Metanephros (tissue), 1 donor: ENCODE measurements around the gene THAP5. TPM values are rescaled to one million over a fixed set of nuclear protein-coding genes. Genes with fewer than 3 reads are reported as not detected.

Source experiments
- total RNA-seq: library from RNA; depleted of rRNA; stranded (reverse); fragments of >200 nt; gene quantifications from one replicate; pipeline ENCODE4 v1.2.3, GENCODE V29; 2014

Gene THAP5
- total RNA-seq: 28.8 TPM

GRCh38 chr7:108569381-108570145 lies at the start of gene THAP5, which contains the start of gene DNAJB9:
TSS of gene THAP5 (minus strand) at chr7:108569706. CDS start at chr7:108569569, 137 bp downstream.
TSS of gene DNAJB9 (plus strand) at chr7:108569874. CDS start at chr7:108571727, 1,853 bp downstream.

GRCh38 chr7:108525985-108526767 lies 43.3 kb downstream of the THAP5 start, which contains the start of gene PNPLA8:
TSS of gene PNPLA8 (minus strand) at chr7:108526135. CDS start at chr7:108515491, 10,644 bp downstream.

Other genes with a start within 250 kb of the THAP5 start
- gene NRCAM, start 113.3 kb downstream of the THAP5 start, total RNA-seq: 17.8 TPM
- 29.7 TPM for gene PNPLA8, start 43.6 kb downstream of the THAP5 start, total RNA-seq
- 48.8 TPM for gene DNAJB9, start 168 bp upstream of the THAP5 start, total RNA-seq